ENCODE data around the gene PTBP1. TPM values are rescaled to one million over a fixed set of nuclear protein-coding genes. Genes with fewer than 3 reads are reported as not detected.

The PTBP1 gene
- total and polyA plus RNA-seq, 9 of the 15 experiments (the other 6 are each of a cell fraction or from before 2014, with no cell fraction given), result 14.0 to 759 (median 234) TPM

- TF ChIP-seq ZHX1 (conservative IDR thresholded peaks at IDR 0.05; ENCODE audit: low read length) (no peak), SNIP1 (IDR thresholded peaks at IDR 0.05; ENCODE audit: low read depth) (no peak), XRCC5 (IDR thresholded peaks at IDR 0.05; ENCODE audit: low read depth, low read length) (peak; percentile 64; the same call in 1 of the 2 replicates), RBM39 (optimal IDR thresholded peaks at IDR 0.05; ENCODE audit: low read depth, low read length) (peak; percentile 37), ESRRA (IDR thresholded peaks at IDR 0.05; ENCODE audit: borderline replicate concordance, low read depth) (peak; percentile 70), SMARCE1 (IDR thresholded peaks at IDR 0.05) (peak; percentile 32; the same call in 1 of the 2 replicates), SMAD4 (CRISPR knock-in tag; conservative IDR thresholded peaks at IDR 0.05) (0 out of 2 replicates have a peak, but pooled peaks have one; percentile 29), FOXO4 (CRISPR knock-in tag; IDR thresholded peaks at IDR 0.05) (0 out of 2 replicates have a peak, but pooled peaks have one; percentile 3), TOE1 (IDR thresholded peaks at IDR 0.05; ENCODE audit: borderline replicate concordance) (no peak), TOE1 (CRISPR knock-in tag; IDR thresholded peaks at IDR 0.05; ENCODE audit: borderline replicate concordance, low read depth) (0 out of 2 replicates have a peak, but pooled peaks have one; percentile 41)
Measured at GRCh38 chr19:799076-799881, 2.0 kb downstream of the PTBP1 start (continued).

All from K562 (cell line).